HepG2 (cell line): ENCODE results near the gene PIGZ. TPM values are rescaled to one million over a fixed set of nuclear protein-coding genes. Genes with fewer than 3 reads are reported as not detected.

Experiments used
- CEBPB ChIP-seq: IDR thresholded peaks from 2 replicates; pipeline ENCODE4 v1.6.1; 2011; ENCODE audit warnings: low read depth, low read length, improper control_type of control experiment, borderline replicate concordance
- FOXK2 ChIP-seq: fragments of 450-650 bp; IDR thresholded peaks from 2 replicates; pipeline ENCODE4 v1.6.1; 2016
- HMGXB4 ChIP-seq, 2 experiments: sonication (generic) in 1 of 2; formaldehyde crosslinking in 1 of 2; IDR thresholded peaks; 2 replicates each; pipeline versions ENCODE4 v1.4.0 to v1.6.1; 2018 to 2020; ENCODE audit warnings: missing genetic modification reagents in 2 of 2, borderline replicate concordance in 1 of 2, low read depth in 1 of 2, mild to moderate bottlenecking in 1 of 2, missing biosample characterization in 1 of 2
- IRF1 ChIP-seq: sonication (generic); formaldehyde crosslinking; IDR thresholded peaks from 2 replicates; pipeline ENCODE4 v1.4.0; 2020; ENCODE audit warnings: low read depth, mild to moderate bottlenecking, missing genetic modification reagents
- MTA3 ChIP-seq: sonication (generic); formaldehyde crosslinking; IDR thresholded peaks from 2 replicates; pipeline ENCODE4 v1.4.0; 2020; ENCODE audit warnings: missing genetic modification reagents
- SNAPC5 ChIP-seq: sonication (generic); formaldehyde crosslinking; IDR thresholded peaks from 2 replicates; pipeline ENCODE4 v1.8.1; 2023; ENCODE audit warnings: mild to moderate bottlenecking, missing genetic modification reagents, borderline replicate concordance
- TRIM22 ChIP-seq: fragments of 450-650 bp; IDR thresholded peaks from 2 replicates; pipeline ENCODE4 v1.6.1; 2017
- ZGPAT ChIP-seq: IDR thresholded peaks from 2 replicates; pipeline ENCODE4 v1.6.1; 2016; ENCODE audit warnings: mild to moderate bottlenecking
- polyA plus RNA-seq, 8 experiments: library from polyadenylated mRNA; depleted of rRNA in 3 of 8; stranded (reverse) in 7 of 8; unstranded in 1 of 8; fragments of >200 nt; fragmentation: Illumina TruSeq in 4 of 8; extraction: Trizol in 4 of 8; gene quantifications; 2 replicates each; pipeline versions ENCODE4 v1.2.1 to v1.2.3, GENCODE V29; 2011 to 2016; ENCODE audit warnings: low read depth in 4 of 8, missing spikeins in 1 of 8, mixed read lengths in 1 of 8; ENCODE audit not compliant: insufficient read depth in 1 of 8
- total RNA-seq, 5 experiments: library from RNA; depleted of rRNA; stranded (reverse); fragments of >200 nt; fragmentation: Illumina TruSeq; extraction: Trizol; gene quantifications; 2 replicates each; pipeline ENCODE4 v1.2.3, GENCODE V29; 2016; ENCODE audit warnings: low read depth in 1 of 5

Gene PIGZ
- total and polyA plus RNA-seq, 2 of the 13 experiments (the other 11 are each of a cell fraction or from before 2014, with no cell fraction given): 4.7 to 60.5 TPM

GRCh38 chr3:196931157-196931556 is 37.5 kb downstream of the PIGZ start (continued):
- no peak for TF ChIP-seq CEBPB
- TF ChIP-seq FOXK2: no peak
- no peak for TF ChIP-seq HMGXB4 (CRISPR knock-in tag; IDR thresholded peaks at IDR 0.05; ENCODE audit: borderline replicate concordance in 1 of 2, low read depth in 1 of 2)
- no peak for TF ChIP-seq ZGPAT (CRISPR knock-in tag)
- TF ChIP-seq MTA3 (CRISPR knock-in tag): no peak
- TF ChIP-seq SNAPC5 (CRISPR knock-in tag): no peak
- TF ChIP-seq IRF1 (CRISPR knock-in tag): no peak
- no peak for TF ChIP-seq TRIM22
